HCT116 (cell line): ENCODE data around the gene GSN. TPM values are rescaled to one million over a fixed set of nuclear protein-coding genes. Genes with fewer than 3 reads are reported as not detected.

Source experiments
- ATAC-seq: fragments of 200-7000 bp; cut with Tn5 transposase; 2 replicates; pipeline ENCODE4 v1.9.1; 2020; ENCODE audit warnings: mild to moderate bottlenecking, moderate library complexity
- BruUV-seq: library from RNA; stranded (reverse); fragments of 400-500 nt; replicated peaks from 2 replicates; lab custom pipeline; 2021; lab: Mats Ljungman, UMichigan
- CTCF ChIA-PET: fragments of 300-600 bp; sonication (Branson Sonifier 250); formaldehyde crosslinking; loops from one replicate; lab custom pipeline; 2021; ENCODE audit warnings: antibody characterized with exemption; lab: Charles Lee
- POLR2A ChIA-PET: fragments of 300-600, 350-600 bp; sonication (Branson Sonifier 250); formaldehyde crosslinking; loops from one replicate; lab custom pipeline; 2021; ENCODE audit warnings: antibody characterized with exemption; lab: Charles Lee
- RAD21 ChIA-PET, 2 experiments: fragments of 300-600 bp; sonication (Branson Sonifier 250); formaldehyde crosslinking; loops; one replicate each; lab custom pipeline; 2023; ENCODE audit warnings: low total read pairs in 2 of 2; ENCODE audit not compliant: uncharacterized antibody in 2 of 2, unreplicated experiment in 2 of 2, low non-redundant PET in 1 of 2; lab: Charles Lee
- DNase-seq: peaks from one replicate; pipeline ENCODE4 v3.0.0-alpha.2; 2010; ENCODE audit warnings: low read depth, low spot score
- H2AFZ ChIP-seq: fragments of 200-600 bp; shearing (Covaris generic), sonication (generic); 2 replicates; pipeline ENCODE4 v1.6.1; 2017; ENCODE audit warnings: low read depth, mixed run types, mixed read lengths, antibody characterized with exemption, low read length; ENCODE audit not compliant: poor library complexity, severe bottlenecking
- H3K27ac ChIP-seq: 2 replicates; pipeline ENCODE4 v1.5.1; 2012; ENCODE audit warnings: low read depth, low read length
- H3K27me3 ChIP-seq: fragments of 200-600 bp; sonication (generic); 2 replicates; pipeline ENCODE4 v1.6.1; 2016; ENCODE audit warnings: mixed run types, low read length, mixed read lengths; ENCODE audit not compliant: insufficient read depth
- H3K36me3 ChIP-seq, 2 experiments: fragments of 200-500 bp in 1 of 2; fragments of 200-600 bp in 1 of 2; sonication (Bioruptor generic) in 1 of 2; sonication (generic) in 1 of 2; 2 replicates each; pipeline versions ENCODE4 v1.5.1 to v1.6.1; 2014 to 2016; ENCODE audit warnings: low read length in 2 of 2, inconsistent platforms in 1 of 2, mixed read lengths in 1 of 2, mixed run types in 1 of 2; ENCODE audit not compliant: insufficient read depth in 2 of 2, control insufficient read depth in 1 of 2
- H3K4me1 ChIP-seq, 2 experiments: fragments of 200-600 bp in 1 of 2; sonication (generic) in 1 of 2; 2 replicates each; pipeline versions ENCODE4 v1.5.1 to v1.6.1; 2012 to 2017; ENCODE audit warnings: low read length in 2 of 2, inconsistent platforms in 1 of 2, mild to moderate bottlenecking in 1 of 2, mixed read lengths in 1 of 2, mixed run types in 1 of 2, moderate library complexity in 1 of 2; ENCODE audit not compliant: insufficient read depth in 2 of 2, control insufficient read depth in 1 of 2
- H3K4me2 ChIP-seq: fragments of 200-600 bp; sonication (generic); 2 replicates; pipeline ENCODE4 v1.6.1; 2017; ENCODE audit warnings: mixed run types, low read length, mixed read lengths
- H3K4me3 ChIP-seq, 2 experiments: fragments of 200-600 bp in 1 of 2; sonication (generic) in 1 of 2; replicated peaks in 1 of 2; 2 replicates each; pipeline ENCODE4 v1.5.1; 2011 to 2016; ENCODE audit warnings: low read length in 2 of 2, control low read depth in 1 of 2, low read depth in 1 of 2, mild to moderate bottlenecking in 1 of 2, mixed read lengths in 1 of 2, mixed run types in 1 of 2
- H3K79me2 ChIP-seq: fragments of 200-600 bp; sonication (generic); 2 replicates; pipeline ENCODE4 v1.6.1; 2017; ENCODE audit warnings: mild to moderate bottlenecking, mixed run types, low read length, moderate library complexity, mixed read lengths; ENCODE audit not compliant: insufficient read depth
- H3K9ac ChIP-seq: fragments of 200-600 bp; sonication (generic); 2 replicates; pipeline ENCODE4 v1.6.1; 2016; ENCODE audit warnings: low read length, mixed read lengths
- H3K9me2 ChIP-seq: fragments of 200-600 bp; sonication (generic), shearing (Covaris generic); 2 replicates; pipeline ENCODE4 v1.6.1; 2017; ENCODE audit warnings: mixed run types, mild to moderate bottlenecking, moderate library complexity; ENCODE audit not compliant: insufficient read depth
- H3K9me3 ChIP-seq, 2 experiments: fragments of 200-500 bp in 1 of 2; fragments of 200-600 bp in 1 of 2; sonication (Bioruptor generic) in 1 of 2; sonication (generic) in 1 of 2; 2 replicates each; pipeline ENCODE4 v1.6.1; 2014 to 2017; ENCODE audit warnings: low read length in 2 of 2, mixed read lengths in 2 of 2, inconsistent platforms in 1 of 2, low read depth in 1 of 2, mild to moderate bottlenecking in 1 of 2, mixed run types in 1 of 2, moderate library complexity in 1 of 2; ENCODE audit not compliant: control insufficient read depth in 1 of 2, insufficient read depth in 1 of 2
- H4K20me1 ChIP-seq: fragments of 200-600 bp; sonication (generic), shearing (Covaris generic); 2 replicates; pipeline ENCODE4 v1.6.1; 2017; ENCODE audit warnings: mixed run types, mild to moderate bottlenecking, moderate library complexity; ENCODE audit not compliant: insufficient read depth
- CBX3 ChIP-seq: IDR thresholded peaks from 2 replicates; pipeline ENCODE4 v1.6.1; 2012; ENCODE audit warnings: low read depth
- CEBPB ChIP-seq: IDR thresholded peaks from 2 replicates; pipeline ENCODE4 v1.6.1; 2012; ENCODE audit warnings: low read depth
- EZH2phosphoT487 ChIP-seq: fragments of 200-600 bp; IDR thresholded peaks from 2 replicates; pipeline ENCODE4 v1.6.1; 2018; ENCODE audit warnings: antibody characterized with exemption, borderline replicate concordance
- POLR2A ChIP-seq: IDR thresholded peaks from 2 replicates; pipeline ENCODE4 v1.7.0; 2011; ENCODE audit warnings: borderline replicate concordance; ENCODE audit not compliant: insufficient read depth, insufficient read length; ENCODE audit errors: extremely low read depth
- POLR2AphosphoS5 ChIP-seq: IDR thresholded peaks from 2 replicates; pipeline ENCODE4 v1.6.1; 2011; ENCODE audit warnings: mild to moderate bottlenecking, low read depth, low read length, moderate library complexity
- SP1 ChIP-seq: IDR thresholded peaks from 2 replicates; pipeline ENCODE4 v1.6.1; 2012; ENCODE audit warnings: low read depth
- SRF ChIP-seq: IDR thresholded peaks from 2 replicates; pipeline ENCODE4 v1.6.1; 2012; ENCODE audit warnings: low read depth
- TCF7L2 ChIP-seq: IDR thresholded peaks from 2 replicates; pipeline ENCODE4 v1.7.0; 2011; ENCODE audit warnings: borderline replicate concordance, inconsistent platforms; ENCODE audit not compliant: insufficient read depth, insufficient read length; ENCODE audit errors: extremely low read depth
- YY1 ChIP-seq: IDR thresholded peaks from 2 replicates; pipeline ENCODE4 v1.6.1; 2011; ENCODE audit warnings: low read length, low read depth, moderate library complexity, mild to moderate bottlenecking; ENCODE audit not compliant: insufficient replicate concordance; ENCODE audit errors: extremely low read depth
- ZFX ChIP-seq: fragments of 450-650 bp; IDR thresholded peaks from 2 replicates; pipeline ENCODE4 v1.6.1; 2017
- ZNF274 ChIP-seq: fragments of 200-500 bp; sonication (Bioruptor generic); IDR thresholded peaks from 2 replicates; pipeline ENCODE4 v1.6.1; 2014; ENCODE audit warnings: mild to moderate bottlenecking, low read depth, low read length, inconsistent platforms
- intact Hi-C: fragments of 100-400 bp; cut with micrococcal nuclease; formaldehyde crosslinking; loops from 2 replicates; pipeline ENCODE4 v1.10.0; 2022
- total RNA-seq: library from RNA; stranded (reverse); gene quantifications from one replicate; pipeline ENCODE4 v1.2.1, GENCODE V29; 2021; ENCODE audit not compliant: unreplicated experiment
- TF ChIP-seq, protein P1 (sequence below): IDR thresholded peaks from 2 replicates; pipeline ENCODE4 v1.6.1; 2012
- TF ChIP-seq, protein P2 (sequence below), 3 experiments: fragments of 200-600 bp in 1 of 3; sonication (generic) in 1 of 3; IDR thresholded peaks in 2 of 3; conservative IDR thresholded peaks in 1 of 3; 2 replicates each; pipeline ENCODE4 v1.5.1; 2012 to 2017; ENCODE audit warnings: low read depth in 2 of 3, low read length in 2 of 3, antibody characterized with exemption in 1 of 3, borderline replicate concordance in 1 of 3, control low read depth in 1 of 3, mild to moderate bottlenecking in 1 of 3, mixed read lengths in 1 of 3, mixed run types in 1 of 3, moderate library complexity in 1 of 3; ENCODE audit not compliant: insufficient read depth in 1 of 3

The GSN gene
- total RNA-seq, 1 experiment from 2014 or later: 71.3 TPM

DNA sequence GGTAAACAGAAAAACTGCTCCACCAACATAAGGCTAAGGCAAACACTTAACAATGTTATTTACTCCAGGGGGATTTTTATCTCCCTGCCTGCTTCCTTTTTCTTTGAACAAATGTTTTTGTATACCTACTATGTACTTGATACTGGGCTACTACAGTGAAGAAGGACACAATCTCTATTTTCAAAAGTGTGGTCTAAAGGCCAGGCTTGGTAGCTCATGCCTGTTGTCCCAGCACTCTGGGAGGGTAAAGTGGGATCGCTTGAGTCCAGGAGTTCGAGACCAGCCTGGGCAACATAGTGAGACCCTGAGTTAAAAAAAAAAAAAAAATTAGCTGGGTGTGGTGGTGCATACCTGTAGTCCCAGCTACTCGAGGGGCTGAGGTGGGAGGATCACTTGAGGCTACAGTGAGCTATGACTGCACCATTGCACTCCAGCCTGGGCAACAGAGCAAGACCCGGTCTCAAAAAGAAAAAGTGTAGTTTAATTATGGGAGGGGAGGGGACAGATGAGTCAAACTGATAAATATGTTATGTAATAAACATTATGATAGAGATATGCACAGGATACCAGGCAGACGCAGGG, 98.7 kb downstream of the GSN start:
- H4K20me1 ChIP-seq: no peaks in the 10 kb centered on the region
- intact Hi-C loops: no loop called here
- H3K9ac ChIP-seq: no peak overlapping the region
- TF ChIP-seq ZNF274 (no peak), SRF (no peak), YY1 (no peak)
- no peak for ATAC-seq
- no peaks in the 10 kb centered on the region for H3K9me2 ChIP-seq
- peak overlapping the region; percentile 39 for H2AFZ ChIP-seq
- no peaks in the 10 kb centered on the region for H3K79me2 ChIP-seq
- BruUV-seq: no TSS peak
- no peak overlapping the region for H3K4me3 ChIP-seq
- H3K4me2 ChIP-seq: no peak overlapping the region
- ChIA-PET POLR2A (no interaction called here), RAD21 (no interaction called here), CTCF (interaction anchor here (1.3 kb wide), 1 partner anchor 47 kb away, joined by 3 read pairs; no protein-coding TSS in a partner anchor)
- H3K27me3 ChIP-seq: no peaks in the 10 kb centered on the region
- H3K36me3 ChIP-seq: no peaks in the 10 kb centered on the region
- H3K4me1 ChIP-seq: peaks cover 0 to 31% of the 10 kb centered on the region in 2 experiments; a peak in 2 of 4 replicates
- H3K9me3 ChIP-seq: no peaks in the 10 kb centered on the region
- no peak overlapping the region for H3K27ac ChIP-seq
- DNase-seq: no peak

DNA sequence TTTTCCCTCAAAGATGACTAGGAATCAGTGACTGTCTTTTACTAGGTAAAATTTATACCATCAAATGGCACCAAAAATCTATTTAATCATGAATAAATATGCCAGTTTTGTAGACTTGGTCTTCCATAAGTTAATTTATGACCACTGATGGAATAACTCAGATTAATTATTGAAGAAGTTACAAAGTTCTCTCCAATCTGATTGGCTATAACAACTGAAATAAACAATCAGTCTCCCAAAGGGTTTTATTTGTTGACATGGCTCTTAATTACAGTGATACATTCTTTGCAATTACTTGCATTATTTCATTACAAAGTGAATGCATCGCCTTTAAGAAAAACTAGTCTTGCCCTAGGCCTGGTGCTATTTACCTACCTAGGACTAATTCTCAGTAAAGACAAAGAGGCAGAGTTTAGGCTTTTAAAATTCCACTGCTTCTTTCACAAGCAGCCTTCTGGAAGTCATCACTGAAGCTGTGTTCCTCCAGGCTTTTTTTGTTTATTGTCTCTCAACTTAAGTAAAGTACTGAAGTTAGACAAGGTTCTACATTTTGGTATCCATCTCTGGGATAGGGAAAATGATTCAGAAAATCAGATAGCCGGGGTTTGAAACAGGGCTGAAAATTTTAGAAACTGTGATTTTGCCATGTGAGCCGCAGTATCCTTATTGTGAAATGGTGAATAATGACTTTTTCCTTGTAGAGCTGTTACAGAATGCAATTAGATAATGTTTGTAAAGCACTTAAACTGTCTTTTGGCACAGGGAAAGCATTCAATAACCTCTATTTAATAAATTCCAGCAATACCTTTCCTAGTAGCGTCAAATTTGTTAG, 99.6 kb downstream of the GSN start:
- Histone ChIP-seq H3K79me2 (no peaks in the 10 kb centered on the region), H2AFZ (no peak overlapping the region), H3K9ac (no peak overlapping the region), H3K4me3 (no peak overlapping the region), H3K4me2 (no peak overlapping the region), H3K27ac (no peak overlapping the region), H3K36me3 (no peaks in the 10 kb centered on the region), H4K20me1 (no peaks in the 10 kb centered on the region), H3K9me3 (no peaks in the 10 kb centered on the region), H3K4me1 (peaks cover 0 to 24% of the 10 kb centered on the region in 2 experiments; a peak in 2 of 4 replicates), H3K27me3 (no peaks in the 10 kb centered on the region), H3K9me2 (no peaks in the 10 kb centered on the region)
- POLR2A ChIA-PET: no interaction called here
- ATAC-seq: no peak
- no peak for DNase-seq
- CTCF ChIA-PET: interaction anchor here (0.8 to 1.3 kb wide), 2 partner anchors 48 kb away, joined by 3 read pairs; no protein-coding TSS in a partner anchor
- RAD21 ChIA-PET: no interaction called here
- no TSS peak for BruUV-seq
- intact Hi-C loops: no loop called here
- no peak for TF ChIP-seq POLR2A
- TF ChIP-seq ZNF274: no peak
- TF ChIP-seq SP1: no peak
- TF ChIP-seq, protein P1, sequence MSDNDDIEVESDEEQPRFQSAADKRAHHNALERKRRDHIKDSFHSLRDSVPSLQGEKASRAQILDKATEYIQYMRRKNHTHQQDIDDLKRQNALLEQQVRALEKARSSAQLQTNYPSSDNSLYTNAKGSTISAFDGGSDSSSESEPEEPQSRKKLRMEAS: no peak
- TF ChIP-seq, protein P2, sequence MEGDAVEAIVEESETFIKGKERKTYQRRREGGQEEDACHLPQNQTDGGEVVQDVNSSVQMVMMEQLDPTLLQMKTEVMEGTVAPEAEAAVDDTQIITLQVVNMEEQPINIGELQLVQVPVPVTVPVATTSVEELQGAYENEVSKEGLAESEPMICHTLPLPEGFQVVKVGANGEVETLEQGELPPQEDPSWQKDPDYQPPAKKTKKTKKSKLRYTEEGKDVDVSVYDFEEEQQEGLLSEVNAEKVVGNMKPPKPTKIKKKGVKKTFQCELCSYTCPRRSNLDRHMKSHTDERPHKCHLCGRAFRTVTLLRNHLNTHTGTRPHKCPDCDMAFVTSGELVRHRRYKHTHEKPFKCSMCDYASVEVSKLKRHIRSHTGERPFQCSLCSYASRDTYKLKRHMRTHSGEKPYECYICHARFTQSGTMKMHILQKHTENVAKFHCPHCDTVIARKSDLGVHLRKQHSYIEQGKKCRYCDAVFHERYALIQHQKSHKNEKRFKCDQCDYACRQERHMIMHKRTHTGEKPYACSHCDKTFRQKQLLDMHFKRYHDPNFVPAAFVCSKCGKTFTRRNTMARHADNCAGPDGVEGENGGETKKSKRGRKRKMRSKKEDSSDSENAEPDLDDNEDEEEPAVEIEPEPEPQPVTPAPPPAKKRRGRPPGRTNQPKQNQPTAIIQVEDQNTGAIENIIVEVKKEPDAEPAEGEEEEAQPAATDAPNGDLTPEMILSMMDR (IDR thresholded peaks at IDR 0.05 in 2 of 3, conservative IDR thresholded peaks at IDR 0.05 in 1 of 3; ENCODE audit: borderline replicate concordance in 1 of 3, insufficient read depth in 1 of 3, low read depth in 2 of 3, low read length in 2 of 3): no peak
- no peak for TF ChIP-seq CBX3
- no peak for TF ChIP-seq POLR2AphosphoS5
- no peak for TF ChIP-seq TCF7L2
- no peak for TF ChIP-seq ZFX
- TF ChIP-seq CEBPB: no peak
- no peak for TF ChIP-seq EZH2phosphoT487
- no peak for TF ChIP-seq YY1
